NCI-H2107 treated with DMSO at 0.1 percent for 48 hours (cell line): ENCODE measurements around the gene CCL1.
"Not testable (repeated sequence)": the region's sequence is repeated elsewhere in the genome, so short reads cannot be mapped to it uniquely, and the experiment has no call there.

Source experiments
- DNase-seq: peaks from one replicate; lab custom pipeline; 2025; ENCODE audit not compliant: unreplicated experiment; lab: John Stamatoyannopoulos, UW

CCL1 gene

DNA sequence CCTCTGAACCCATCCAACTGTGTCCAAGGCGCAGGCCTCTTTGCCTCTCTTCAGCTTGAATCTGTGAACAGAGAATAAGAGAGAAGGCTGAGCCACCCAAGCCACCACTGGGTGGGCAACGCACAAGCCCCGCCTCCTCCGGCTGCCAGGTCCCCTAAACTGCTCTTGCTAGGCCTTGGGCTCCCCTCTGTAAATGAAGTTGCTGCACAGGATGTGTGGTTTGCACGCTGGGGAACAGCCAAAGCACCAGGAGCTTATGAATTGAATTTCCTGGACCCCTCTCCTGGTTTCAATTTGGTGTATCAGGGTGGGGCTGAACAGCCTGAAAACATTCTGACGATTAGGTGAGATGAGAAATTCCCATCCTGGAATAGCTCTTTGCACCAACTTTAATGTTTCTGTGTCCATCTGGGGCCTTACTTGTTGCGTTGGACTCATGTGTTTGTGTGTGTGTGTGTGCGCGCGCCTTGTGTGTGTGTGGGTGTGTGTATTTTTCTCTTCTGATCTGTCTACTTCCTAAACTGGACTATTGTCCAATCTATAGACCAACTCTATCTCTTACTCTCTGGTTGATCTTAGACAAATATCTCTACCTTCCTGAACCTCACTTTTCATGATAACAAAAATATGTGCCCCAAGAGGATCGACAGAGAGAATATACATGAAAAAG is 2.3 kb downstream of the CCL1 start:
- DNase-seq = no peak

GRCh38 chr17:34358631-34359030 is 4.4 kb downstream of the CCL1 start:
- no peak for DNase-seq

DNA sequence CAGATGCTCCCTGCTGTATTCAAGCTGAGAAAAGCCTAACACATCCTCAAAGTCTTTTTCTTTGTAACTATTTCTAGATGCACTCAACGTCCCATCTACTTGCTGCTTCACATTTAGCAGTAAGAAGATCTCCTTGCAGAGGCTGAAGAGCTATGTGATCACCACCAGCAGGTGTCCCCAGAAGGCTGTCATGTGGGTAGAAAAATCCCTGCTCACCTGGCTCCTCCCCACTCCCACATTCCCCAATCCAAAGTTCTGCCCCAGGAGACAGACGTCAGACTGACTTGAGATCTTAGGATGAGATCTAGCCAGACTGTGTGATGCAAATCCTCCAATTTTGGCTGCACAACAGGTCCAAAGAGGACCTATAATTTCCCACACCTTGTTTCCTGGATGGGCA is 5.6 kb downstream of the CCL1 start:
- DNase-seq = peak; percentile 32

DNA sequence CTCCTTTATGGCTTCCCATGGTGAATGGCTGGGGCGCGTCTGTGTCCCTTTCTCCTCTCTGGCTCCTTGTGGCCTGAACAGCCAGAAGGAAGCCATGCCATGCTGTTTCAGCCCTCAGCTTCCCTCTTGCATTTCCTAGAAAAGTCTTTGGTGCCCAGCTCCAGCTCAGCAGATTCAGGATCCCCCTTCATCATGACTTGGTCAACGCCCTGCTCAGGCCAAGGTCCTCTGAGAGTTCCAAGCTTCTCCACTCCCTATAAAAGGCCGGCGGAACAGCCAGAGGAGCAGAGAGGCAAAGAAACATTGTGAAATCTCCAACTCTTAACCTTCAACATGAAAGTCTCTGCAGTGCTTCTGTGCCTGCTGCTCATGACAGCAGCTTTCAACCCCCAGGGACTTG is 6.8 kb downstream of the CCL1 start, which contains the start of gene CCL13:
Gene CCL13, plus strand, starts transcription at position 287 of the 400 bp plus-strand sequence. Its CDS starts 47 bp downstream, at position 334.
- no peak for DNase-seq

DNA sequence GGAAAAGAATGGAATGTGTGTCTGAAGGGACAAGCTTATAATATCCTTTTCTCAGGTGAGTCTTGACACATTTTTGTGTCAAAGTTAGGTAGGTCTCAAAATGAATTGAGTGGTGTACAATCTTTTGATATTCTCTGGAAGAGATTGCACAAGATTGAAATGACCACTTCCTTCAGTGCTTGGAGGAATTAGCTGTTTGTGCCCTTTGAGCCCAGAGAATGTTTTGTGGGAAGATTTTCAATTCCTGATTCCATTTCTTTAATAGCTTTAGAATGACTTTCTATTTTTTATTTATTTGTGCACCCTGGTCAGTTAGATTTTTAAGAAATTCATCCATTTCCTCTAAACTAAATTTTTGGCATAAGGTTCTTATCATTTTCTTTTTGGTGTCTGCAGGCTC is 8.4 kb downstream of the CCL1 start:
- no peak for DNase-seq

- no peak for DNase-seq
Measured at GRCh38 chr17:34352191-34352590, 10.8 kb downstream of the CCL1 start.

DNA sequence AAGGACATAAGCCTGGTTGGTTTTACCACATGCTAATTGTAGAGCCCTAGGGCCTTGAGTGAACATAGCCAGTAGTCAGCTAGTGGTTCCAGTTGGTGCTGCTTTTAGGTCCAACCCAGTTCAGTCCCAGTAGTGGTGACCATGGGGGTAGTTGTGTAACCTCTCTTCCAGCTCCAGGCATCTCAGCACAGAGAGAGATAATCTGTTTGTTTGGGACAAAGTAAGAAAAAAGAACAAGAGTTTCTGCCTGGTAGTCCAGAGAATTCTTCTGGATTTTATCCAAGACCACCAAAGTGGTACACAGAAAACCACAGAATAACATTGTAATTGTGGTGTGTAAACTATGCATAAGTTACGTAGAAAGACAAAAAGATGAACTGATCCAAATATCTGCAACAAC is 11.9 kb downstream of the CCL1 start:
- no peak for DNase-seq

GRCh38 chr17:34349751-34350150 is 13.3 kb downstream of the CCL1 start:
- no peak for DNase-seq

DNA sequence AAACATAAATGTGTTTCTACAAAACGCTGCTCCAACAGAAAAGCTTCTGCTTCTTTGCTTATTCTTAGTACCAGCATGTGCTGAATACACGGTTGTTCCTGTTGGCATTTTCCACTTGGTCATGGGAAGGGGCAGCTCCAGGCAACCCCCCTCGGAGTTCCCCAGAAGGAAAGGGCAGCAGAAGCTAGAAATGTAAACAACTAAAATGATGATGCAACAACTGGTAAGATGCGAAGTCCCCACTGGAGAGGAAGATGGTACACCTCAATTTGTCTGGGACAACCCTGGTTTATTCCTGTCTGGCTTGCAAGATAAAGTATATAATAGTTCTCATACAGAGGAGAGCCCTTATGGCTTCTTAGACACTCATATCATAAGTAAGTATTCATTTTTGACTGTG is 16.0 kb downstream of the CCL1 start:
- DNase-seq = no peak

- DNase-seq = no peak
Measured at GRCh38 chr17:34341916-34342315, 21.1 kb downstream of the CCL1 start.

DNA sequence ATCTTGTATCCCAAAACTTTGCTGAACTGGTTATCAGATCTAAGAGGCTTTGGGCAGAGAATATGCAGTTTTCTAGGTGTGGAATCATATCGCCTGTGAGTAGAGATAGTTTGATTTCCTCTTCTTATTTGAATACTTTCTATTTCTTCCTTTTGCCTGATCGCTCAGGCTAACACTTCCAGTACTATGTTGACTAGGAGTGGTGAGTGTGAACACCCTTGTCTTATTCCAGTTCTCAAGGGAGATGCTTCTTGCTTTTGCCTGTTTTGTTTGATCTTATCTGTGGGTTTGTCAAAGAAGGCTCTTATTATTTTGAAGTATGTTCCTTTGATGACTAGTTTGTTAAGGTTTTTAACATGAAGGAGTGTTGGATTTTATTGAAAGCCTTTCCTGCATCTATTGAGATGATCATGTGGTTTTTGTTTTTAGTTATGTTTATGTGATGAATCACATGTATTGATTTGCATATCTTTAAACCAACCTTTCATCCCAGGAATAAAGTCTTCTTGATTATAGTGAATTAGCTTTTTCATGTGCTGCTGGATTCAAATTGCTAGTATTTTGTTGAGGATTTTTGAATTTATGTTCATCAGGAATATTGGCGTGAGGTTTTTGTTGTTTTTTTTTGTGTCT is 23.8 kb downstream of the CCL1 start:
- DNase-seq = no peak

DNA sequence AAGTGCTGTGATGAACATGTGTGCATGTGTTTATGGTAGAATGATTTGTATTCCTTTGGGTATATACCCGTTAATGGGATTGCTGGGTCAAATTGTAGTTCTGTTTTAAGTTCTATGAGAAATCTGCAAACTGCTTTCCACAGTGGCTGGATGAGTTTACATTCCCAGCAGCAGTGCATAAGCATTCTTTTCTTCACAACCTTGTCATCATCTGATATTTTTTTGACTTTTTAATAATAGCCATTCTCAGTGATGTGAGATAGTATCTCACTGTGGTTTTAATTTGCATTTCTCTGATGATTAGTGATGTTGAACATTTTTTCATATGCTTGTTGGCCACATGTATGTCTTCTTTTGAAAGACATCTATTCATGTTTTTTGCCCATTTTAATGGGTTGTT is 25.3 kb downstream of the CCL1 start:
- no peak for DNase-seq

- not testable (repeated sequence) for DNase-seq
Measured at GRCh38 chr17:34327580-34327979, 35.5 kb downstream of the CCL1 start.

GRCh38 chr17:34321964-34322363 is 41.1 kb downstream of the CCL1 start:
- no peak for DNase-seq

GRCh38 chr17:34319039-34319483 is 44.0 kb downstream of the CCL1 start, which contains the start of gene CCL8:
Gene CCL8 (plus strand): TSS chr17:34319435. CDS start chr17:34319502, 67 bp downstream.
- no peak for DNase-seq

DNA sequence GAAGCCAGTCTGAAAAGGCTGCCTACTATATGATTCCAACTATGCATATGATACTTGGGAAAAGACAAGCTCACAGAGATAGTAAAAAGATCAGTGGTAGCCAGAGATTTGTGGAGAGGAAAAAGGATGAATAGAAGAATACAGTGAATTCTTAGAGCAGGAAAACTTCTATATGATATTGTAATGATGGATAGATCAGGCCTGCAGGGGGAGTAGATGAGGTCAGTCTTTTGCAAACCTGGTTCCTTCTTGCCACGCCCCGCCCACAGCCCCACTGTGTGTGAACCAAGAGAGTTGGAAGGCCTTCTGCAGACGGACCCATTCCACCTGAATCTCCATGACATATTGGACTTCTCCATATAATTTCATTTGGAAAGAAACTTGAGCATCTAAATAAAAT is 44.6 kb downstream of the CCL1 start:
- no peak for DNase-seq

- no peak for DNase-seq
Measured at GRCh38 chr17:34314279-34314678, 48.8 kb downstream of the CCL1 start.

DNA sequence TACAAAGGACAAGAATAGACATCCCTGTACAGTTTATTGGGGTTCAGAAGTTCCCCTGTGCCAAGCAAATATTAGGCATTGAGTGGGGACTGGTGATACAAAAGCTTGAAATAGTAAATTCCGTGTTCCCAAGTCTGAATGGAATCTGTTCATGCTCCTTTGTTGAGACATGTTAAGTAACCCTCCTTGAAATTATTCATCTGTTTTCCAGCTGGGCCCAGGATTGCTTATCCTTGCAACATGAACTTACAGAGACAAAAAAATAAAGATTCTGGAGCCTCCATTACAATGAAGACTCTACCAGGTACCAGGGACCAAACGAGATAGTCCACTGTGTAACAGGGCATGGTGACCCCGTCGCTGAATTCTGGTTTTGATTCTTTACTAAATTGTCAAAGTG is 49.9 kb downstream of the CCL1 start:
- DNase-seq = no peak

DNA sequence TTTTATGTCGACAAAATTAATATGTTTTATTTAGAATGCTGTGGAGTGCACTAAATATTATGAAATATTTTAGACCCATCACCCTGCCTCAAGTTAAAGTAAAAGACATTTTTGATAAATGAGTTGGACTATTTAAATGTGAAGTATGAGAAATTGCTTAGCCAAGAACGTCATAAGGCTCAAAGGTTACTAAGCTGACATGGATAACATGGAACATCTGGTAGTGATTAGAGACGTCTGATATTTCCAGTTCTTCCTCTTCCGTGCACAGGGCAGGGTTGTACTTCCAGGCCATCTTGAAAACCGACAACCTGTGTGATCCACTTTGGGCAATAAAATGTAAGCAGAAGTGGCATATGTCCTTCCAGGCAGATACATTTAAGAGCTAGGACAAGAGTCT is 51.0 kb downstream of the CCL1 start:
- DNase-seq = no peak

GRCh38 chr17:34311291-34311690 is 51.7 kb downstream of the CCL1 start:
- no peak for DNase-seq
